PC-3 (cell line): Measurements from ENCODE around the gene ABCG1. TPM values are rescaled to one million over a fixed set of nuclear protein-coding genes. Genes with fewer than 3 reads are reported as not detected.

Experiments used
- ATAC-seq: fragments of 200-7000 bp; cut with Tn5 transposase; 2 replicates; pipeline ENCODE4 v1.9.1; 2020; ENCODE audit warnings: mild to moderate bottlenecking, moderate library complexity
- BruUV-seq: library from RNA; stranded (reverse); fragments of 400-500 nt; replicated peaks from 2 replicates; lab custom pipeline; 2021; lab: Mats Ljungman, UMichigan
- CTCF ChIA-PET: fragments of 300-600 bp; sonication (Branson Sonifier 250); formaldehyde crosslinking; loops from one replicate; lab custom pipeline; 2022; ENCODE audit warnings: antibody characterized with exemption; lab: Charles Lee
- POLR2A ChIA-PET: fragments of 300-600 bp; sonication (Branson Sonifier 250); formaldehyde crosslinking; loops from one replicate; lab custom pipeline; 2022; ENCODE audit warnings: antibody characterized with exemption; ENCODE audit not compliant: unreplicated experiment; lab: Charles Lee
- DNase-seq: peaks from one replicate; pipeline ENCODE4 v3.0.0-alpha.2; 2015
- H2AFZ ChIP-seq: fragments of 300-600 bp; sonication (generic); 2 replicates; pipeline ENCODE4 v1.6.0; 2016; ENCODE audit warnings: antibody characterized with exemption, low read length
- H3F3A ChIP-seq: fragments of 300-600 bp; sonication (generic); one replicate; pipeline ENCODE4 v1.6.0; 2017; ENCODE audit warnings: antibody characterized with exemption, low read length, control low read depth, mild to moderate bottlenecking; ENCODE audit not compliant: unreplicated experiment
- H3K27ac ChIP-seq: fragments of 300-600 bp; sonication (generic); 2 replicates; pipeline ENCODE4 v1.5.1; 2016; ENCODE audit warnings: mild to moderate bottlenecking, low read length
- H3K27me3 ChIP-seq: fragments of 300-600 bp; sonication (generic); 2 replicates; pipeline ENCODE4 v1.6.1; 2016; ENCODE audit warnings: low read length, mixed read lengths
- H3K36me3 ChIP-seq: fragments of 300-600 bp; sonication (generic); 2 replicates; pipeline ENCODE4 v1.6.1; 2016; ENCODE audit warnings: low read depth, mixed run types, low read length, mixed read lengths
- H3K4me1 ChIP-seq: fragments of 300-600 bp; sonication (generic); 2 replicates; pipeline ENCODE4 v1.5.1; 2016; ENCODE audit warnings: low read length; ENCODE audit not compliant: insufficient read depth
- H3K4me2 ChIP-seq: fragments of 300-600 bp; sonication (generic); 2 replicates; pipeline ENCODE4 v1.6.0; 2016; ENCODE audit warnings: low read length
- H3K4me3 ChIP-seq: fragments of 300-600 bp; sonication (generic); 2 replicates; pipeline ENCODE4 v1.5.1; 2016; ENCODE audit warnings: mild to moderate bottlenecking, low read length, mixed read lengths
- H3K79me2 ChIP-seq: fragments of 300-600 bp; sonication (generic); 2 replicates; pipeline ENCODE4 v1.6.1; 2017; ENCODE audit warnings: low read length, mixed read lengths
- H3K9ac ChIP-seq: fragments of 300-600 bp; sonication (generic); 2 replicates; pipeline ENCODE4 v1.6.0; 2016; ENCODE audit warnings: mild to moderate bottlenecking, low read length
- H3K9me2 ChIP-seq: fragments of 300-600 bp; sonication (generic); replicated peaks from 2 replicates; pipeline ENCODE4 v1.6.1; 2016; ENCODE audit warnings: mixed run types, low read length, mixed read lengths
- H3K9me3 ChIP-seq: fragments of 300-600 bp; sonication (generic); 2 replicates; pipeline ENCODE4 v1.6.1; 2016; ENCODE audit warnings: low read length, mixed read lengths
- H4K20me1 ChIP-seq: fragments of 300-600 bp; sonication (generic); 2 replicates; pipeline ENCODE4 v1.6.1; 2016; ENCODE audit warnings: low read length, mixed read lengths
- CTCF ChIP-seq: fragments of 300-600 bp; sonication (generic); conservative IDR thresholded peaks from 2 replicates; pipeline ENCODE4 v1.5.1; 2017; ENCODE audit warnings: antibody characterized with exemption, low read depth, mild to moderate bottlenecking, low read length
- EZH2 ChIP-seq: fragments of 300-600 bp; sonication (generic); IDR thresholded peaks from one replicate; pipeline ENCODE4 v1.6.1; 2017; ENCODE audit warnings: antibody characterized with exemption, mild to moderate bottlenecking, low read length; ENCODE audit not compliant: unreplicated experiment
- EZH2phosphoT487 ChIP-seq: fragments of 300-600 bp; sonication (generic); IDR thresholded peaks from 2 replicates; pipeline ENCODE4 v1.6.1; 2018; ENCODE audit warnings: mild to moderate bottlenecking, antibody characterized with exemption, low read length, borderline replicate concordance
- intact Hi-C: fragments of 100-400 bp; cut with micrococcal nuclease; formaldehyde crosslinking; loops from 2 replicates; pipeline ENCODE4 v1.9.0; 2023
- total RNA-seq: library from RNA; depleted of rRNA; stranded (reverse); fragments of >200 nt; gene quantifications from 2 replicates; pipeline ENCODE4 v1.2.3, GENCODE V29; 2014

The ABCG1 gene
- total RNA-seq, 1 experiment from 2014 or later: 0.66 TPM

GRCh38 chr21:42321845-42322244, 102.9 kb downstream of the ABCG1 start:
- ATAC-seq (no peak), DNase-seq (no peak)
- Histone ChIP-seq H3F3A (no peaks in the 10 kb centered on the region), H3K9ac (no peak overlapping the region), H3K9me2 (no peaks in the 10 kb centered on the region), H3K4me2 (no peak overlapping the region), H3K79me2 (no peaks in the 10 kb centered on the region), H3K4me1 (no peaks in the 10 kb centered on the region), H3K27ac (no peak overlapping the region), H4K20me1 (no peaks in the 10 kb centered on the region), H3K4me3 (no peak overlapping the region), H3K36me3 (no peaks in the 10 kb centered on the region), H3K9me3 (no peaks in the 10 kb centered on the region), H3K27me3 (peaks cover 22% of the 10 kb centered on the region), H2AFZ (no peak overlapping the region)
- TF ChIP-seq EZH2: no peak
- no peak for TF ChIP-seq EZH2phosphoT487
- no peak for TF ChIP-seq CTCF
- intact Hi-C loops: no loop called here
- CTCF ChIA-PET: interaction anchor here (0.7 kb wide), 1 partner anchor 257 kb away, joined by 4 read pairs; no protein-coding TSS in a partner anchor
- no TSS peak for BruUV-seq
- POLR2A ChIA-PET: no interaction called here

GRCh38 chr21:42324896-42325295, 106.0 kb downstream of the ABCG1 start:
- H3K79me2 ChIP-seq: no peaks in the 10 kb centered on the region
- intact Hi-C loops: no loop called here
- H3F3A ChIP-seq: no peaks in the 10 kb centered on the region
- POLR2A ChIA-PET: interaction anchor here (0.5 kb wide), 1 partner anchor 38 kb away, joined by 7 read pairs; no protein-coding TSS in a partner anchor
- TF ChIP-seq EZH2phosphoT487 (no peak), EZH2 (no peak), CTCF (no peak)
- no peaks in the 10 kb centered on the region for H3K36me3 ChIP-seq
- no peak overlapping the region for H3K9ac ChIP-seq
- no TSS peak for BruUV-seq
- H4K20me1 ChIP-seq: no peaks in the 10 kb centered on the region
- H3K27ac ChIP-seq: no peak overlapping the region
- CTCF ChIA-PET: no interaction called here
- H3K4me1 ChIP-seq: no peaks in the 10 kb centered on the region
- peaks cover 27% of the 10 kb centered on the region for H3K27me3 ChIP-seq
- ATAC-seq (no peak), DNase-seq (no peak)
- no peak overlapping the region for H3K4me3 ChIP-seq
- no peak overlapping the region for H2AFZ ChIP-seq
- no peaks in the 10 kb centered on the region for H3K9me2 ChIP-seq
- H3K4me2 ChIP-seq: no peak overlapping the region
- H3K9me3 ChIP-seq: no peaks in the 10 kb centered on the region

DNA sequence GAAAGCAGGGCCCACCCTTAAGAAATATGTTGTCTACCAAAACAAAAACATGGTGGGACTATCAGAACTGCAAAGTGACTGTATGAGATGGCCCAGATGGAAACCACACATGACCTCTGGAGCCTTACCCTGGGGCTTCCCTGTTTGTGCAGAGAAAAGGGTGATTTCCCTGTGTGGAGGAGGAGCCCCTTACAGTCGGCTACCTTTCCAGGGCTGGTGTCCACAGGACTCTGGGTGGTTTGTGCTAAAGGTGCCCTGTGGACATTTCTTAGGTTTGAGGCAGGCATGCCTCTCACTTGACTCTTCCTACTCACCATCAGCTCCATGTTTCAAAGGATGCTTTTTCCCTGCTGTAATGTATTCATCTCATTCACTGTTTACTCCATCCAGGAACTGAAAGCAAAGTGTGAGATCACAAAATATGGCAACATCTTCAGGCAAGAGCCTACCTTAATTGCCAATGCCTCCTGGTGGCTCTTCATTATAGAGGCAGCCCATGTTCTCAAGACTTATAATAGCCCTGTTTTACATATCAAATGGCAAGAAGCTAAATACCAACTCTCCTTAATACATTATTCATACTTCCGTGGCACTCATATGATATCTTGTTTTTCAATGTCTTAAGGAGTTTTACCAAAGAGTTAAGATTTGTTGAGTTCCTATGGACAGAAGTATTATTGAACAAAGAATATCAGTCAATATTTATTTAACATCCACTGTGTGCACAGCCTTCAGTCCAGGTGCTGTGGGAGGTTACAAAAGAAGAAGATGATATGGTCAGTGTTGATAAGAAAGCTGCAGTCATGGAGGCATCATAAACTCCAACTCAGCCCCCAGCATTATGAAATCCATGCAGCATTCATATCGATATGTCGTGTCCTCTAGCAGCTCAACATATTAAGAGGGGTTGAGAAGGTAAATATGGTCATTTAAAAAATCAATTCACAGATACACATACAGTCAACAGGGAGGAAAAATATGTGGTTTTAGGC, 111.7 kb downstream of the ABCG1 start:
- CTCF ChIA-PET: no interaction called here
- H3K36me3 ChIP-seq: no peaks in the 10 kb centered on the region
- H3K4me3 ChIP-seq: no peak overlapping the region
- no peak overlapping the region for H3K27ac ChIP-seq
- ATAC-seq (no peak), DNase-seq (no peak)
- H3K9ac ChIP-seq: no peak overlapping the region
- H3K79me2 ChIP-seq: no peaks in the 10 kb centered on the region
- H3K27me3 ChIP-seq: peaks cover 9% of the 10 kb centered on the region
- no peaks in the 10 kb centered on the region for H3K4me1 ChIP-seq
- H3K9me2 ChIP-seq: no peaks in the 10 kb centered on the region
- no peak overlapping the region for H2AFZ ChIP-seq
- intact Hi-C loops: no loop called here
- TF ChIP-seq EZH2phosphoT487: no peak
- no peak for TF ChIP-seq EZH2
- no peak for TF ChIP-seq CTCF
- H3K4me2 ChIP-seq: no peak overlapping the region
- BruUV-seq: no TSS peak
- H3K9me3 ChIP-seq: no peaks in the 10 kb centered on the region
- POLR2A ChIA-PET: no interaction called here
- no peaks in the 10 kb centered on the region for H4K20me1 ChIP-seq
- no peaks in the 10 kb centered on the region for H3F3A ChIP-seq
